ENCODE data around the gene MLH1. TPM values are rescaled to one million over a fixed set of nuclear protein-coding genes. Genes with fewer than 3 reads are reported as not detected.

MLH1 gene
- total RNA-seq, 1 experiment from 2014 or later = 51.0 TPM

DNA sequence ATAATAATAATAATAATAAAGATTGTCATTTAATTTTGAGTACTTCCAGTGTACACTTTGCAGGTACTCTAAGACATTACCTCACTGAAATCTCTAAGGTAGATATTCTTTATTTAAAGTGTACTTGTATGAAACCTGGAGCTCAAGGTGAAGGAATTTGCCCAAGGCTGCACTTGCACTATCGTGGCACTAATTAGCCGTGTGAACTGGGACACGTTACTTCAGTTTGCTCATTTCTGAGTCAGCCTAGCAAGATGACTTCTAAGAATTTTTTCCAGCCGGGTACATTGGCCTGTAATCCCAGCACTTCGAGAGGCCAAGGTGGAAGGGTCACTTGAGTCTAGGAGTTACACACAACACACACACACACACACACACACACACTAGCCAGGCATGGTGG, 33.5 kb downstream of the MLH1 start:
- TF ChIP-seq, protein P1, sequence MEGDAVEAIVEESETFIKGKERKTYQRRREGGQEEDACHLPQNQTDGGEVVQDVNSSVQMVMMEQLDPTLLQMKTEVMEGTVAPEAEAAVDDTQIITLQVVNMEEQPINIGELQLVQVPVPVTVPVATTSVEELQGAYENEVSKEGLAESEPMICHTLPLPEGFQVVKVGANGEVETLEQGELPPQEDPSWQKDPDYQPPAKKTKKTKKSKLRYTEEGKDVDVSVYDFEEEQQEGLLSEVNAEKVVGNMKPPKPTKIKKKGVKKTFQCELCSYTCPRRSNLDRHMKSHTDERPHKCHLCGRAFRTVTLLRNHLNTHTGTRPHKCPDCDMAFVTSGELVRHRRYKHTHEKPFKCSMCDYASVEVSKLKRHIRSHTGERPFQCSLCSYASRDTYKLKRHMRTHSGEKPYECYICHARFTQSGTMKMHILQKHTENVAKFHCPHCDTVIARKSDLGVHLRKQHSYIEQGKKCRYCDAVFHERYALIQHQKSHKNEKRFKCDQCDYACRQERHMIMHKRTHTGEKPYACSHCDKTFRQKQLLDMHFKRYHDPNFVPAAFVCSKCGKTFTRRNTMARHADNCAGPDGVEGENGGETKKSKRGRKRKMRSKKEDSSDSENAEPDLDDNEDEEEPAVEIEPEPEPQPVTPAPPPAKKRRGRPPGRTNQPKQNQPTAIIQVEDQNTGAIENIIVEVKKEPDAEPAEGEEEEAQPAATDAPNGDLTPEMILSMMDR (IDR thresholded peaks at IDR 0.05; ENCODE audit: insufficient read depth in 1 of 2, low read depth in 1 of 2, low read length in 1 of 2, severe bottlenecking in 1 of 2, unreplicated experiment in 1 of 2) = no peak
- Histone ChIP-seq H3K4me3 (ENCODE audit: low read depth, low read length) (no peak overlapping the region), H3K9me3 (no peaks in the 10 kb centered on the region), H3K4me1 (no peaks in the 10 kb centered on the region), H3K36me3 (ENCODE audit: control insufficient read depth, insufficient read depth, low read length) (no peaks in the 10 kb centered on the region; the same call in none of the 2 replicates), H3K27me3 (replicated peaks; ENCODE audit: control insufficient read depth, insufficient read depth, low read length) (no peaks in the 10 kb centered on the region)
- ChIA-PET POLR2A (no interaction called here), CTCF (no interaction called here)
- peaks cover 66% of the 10 kb centered on the region for H3K36me3 Mint-ChIP-seq (ENCODE audit: insufficient read depth, unreplicated experiment)
- H3K9me3 Mint-ChIP-seq (ENCODE audit: unreplicated experiment) = no peaks in the 10 kb centered on the region
- no peak overlapping the region for H3K4me3 Mint-ChIP-seq (ENCODE audit: unreplicated experiment)
- H3K27ac Mint-ChIP-seq (ENCODE audit: unreplicated experiment) = no peak overlapping the region
- no TSS peak for BruUV-seq (replicated peaks)
- DNase-seq = no peak
- intact Hi-C loops (cut with micrococcal nuclease; ENCODE audit: unreplicated experiment) = no loop called here
- H3K27me3 Mint-ChIP-seq (ENCODE audit: insufficient read depth, unreplicated experiment) = no peaks in the 10 kb centered on the region
- no peaks in the 10 kb centered on the region for H3K4me1 Mint-ChIP-seq (ENCODE audit: low read depth, unreplicated experiment)

DNA sequence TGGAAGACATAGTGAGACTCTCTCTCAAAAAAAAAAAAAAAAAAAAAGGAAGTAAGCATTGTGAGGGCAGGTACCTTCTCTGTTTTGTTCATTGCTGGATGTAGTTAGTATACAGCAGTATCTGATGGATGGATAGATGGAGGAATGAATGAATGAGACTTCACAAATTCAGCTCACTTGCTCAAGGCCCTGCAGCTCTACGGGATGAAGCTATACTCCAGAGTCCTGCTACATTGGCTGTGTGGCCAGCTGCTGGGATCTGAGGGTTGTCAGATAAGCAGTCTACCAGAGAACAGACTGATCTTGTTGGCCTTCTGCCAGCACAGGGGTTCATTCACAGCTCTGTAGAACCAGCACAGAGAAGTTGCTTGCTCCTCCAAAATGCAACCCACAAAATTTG, 35.0 kb downstream of the MLH1 start:
- DNase-seq = no peak
- H3K27me3 ChIP-seq (replicated peaks; ENCODE audit: control insufficient read depth, insufficient read depth, low read length) = no peaks in the 10 kb centered on the region
- Mint-ChIP-seq H3K36me3 (ENCODE audit: insufficient read depth, unreplicated experiment) (peaks cover 60% of the 10 kb centered on the region), H3K4me3 (ENCODE audit: unreplicated experiment) (no peak overlapping the region), H3K27ac (ENCODE audit: unreplicated experiment) (no peak overlapping the region), H3K4me1 (ENCODE audit: low read depth, unreplicated experiment) (no peaks in the 10 kb centered on the region), H3K9me3 (ENCODE audit: unreplicated experiment) (no peaks in the 10 kb centered on the region), H3K27me3 (ENCODE audit: insufficient read depth, unreplicated experiment) (no peaks in the 10 kb centered on the region)
- TF ChIP-seq, protein P1 (IDR thresholded peaks at IDR 0.05; ENCODE audit: insufficient read depth in 1 of 2, low read depth in 1 of 2, low read length in 1 of 2, severe bottlenecking in 1 of 2, unreplicated experiment in 1 of 2) = no peak
- no peaks in the 10 kb centered on the region for H3K9me3 ChIP-seq
- intact Hi-C loops (cut with micrococcal nuclease; ENCODE audit: unreplicated experiment) = no loop called here
- no peaks in the 10 kb centered on the region for H3K4me1 ChIP-seq
- BruUV-seq (replicated peaks) = no TSS peak
- ChIA-PET POLR2A (no interaction called here), CTCF (no interaction called here)
- H3K36me3 ChIP-seq (ENCODE audit: control insufficient read depth, insufficient read depth, low read length) = no peaks in the 10 kb centered on the region; the same call in 1 of the 2 replicates
- H3K4me3 ChIP-seq (ENCODE audit: low read depth, low read length) = no peak overlapping the region

DNA sequence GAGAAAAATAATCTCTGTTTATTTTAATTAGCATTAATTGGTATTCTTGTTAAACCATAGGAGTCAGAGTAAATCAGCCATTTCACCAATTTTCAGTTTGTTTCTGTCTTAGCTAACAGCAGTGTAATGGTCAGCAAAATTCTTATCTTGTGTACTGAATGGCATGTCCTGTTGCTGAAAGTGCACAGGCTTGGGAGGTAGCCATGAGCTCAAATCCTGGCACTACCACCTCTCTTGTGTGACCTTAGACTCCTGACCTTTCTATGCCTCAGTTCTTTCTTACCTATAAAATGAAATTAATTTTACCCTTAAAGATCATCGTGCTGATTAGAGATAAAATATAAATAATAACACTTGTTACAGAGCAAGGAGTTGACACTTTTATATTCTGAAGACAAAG, 35.8 kb downstream of the MLH1 start:
- Histone ChIP-seq H3K27me3 (replicated peaks; ENCODE audit: control insufficient read depth, insufficient read depth, low read length) (no peaks in the 10 kb centered on the region), H3K4me1 (no peaks in the 10 kb centered on the region), H3K4me3 (ENCODE audit: low read depth, low read length) (no peak overlapping the region), H3K9me3 (no peaks in the 10 kb centered on the region), H3K36me3 (ENCODE audit: control insufficient read depth, insufficient read depth, low read length) (no peaks in the 10 kb centered on the region; the same call in 1 of the 2 replicates)
- CTCF ChIA-PET = no interaction called here
- Mint-ChIP-seq H3K4me1 (ENCODE audit: low read depth, unreplicated experiment) (no peaks in the 10 kb centered on the region), H3K9me3 (ENCODE audit: unreplicated experiment) (no peaks in the 10 kb centered on the region), H3K4me3 (ENCODE audit: unreplicated experiment) (no peak overlapping the region), H3K36me3 (ENCODE audit: insufficient read depth, unreplicated experiment) (peaks cover 57% of the 10 kb centered on the region), H3K27ac (ENCODE audit: unreplicated experiment) (no peak overlapping the region), H3K27me3 (ENCODE audit: insufficient read depth, unreplicated experiment) (no peaks in the 10 kb centered on the region)
- TF ChIP-seq, protein P1 (IDR thresholded peaks at IDR 0.05; ENCODE audit: insufficient read depth in 1 of 2, low read depth in 1 of 2, low read length in 1 of 2, severe bottlenecking in 1 of 2, unreplicated experiment in 1 of 2) = no peak
- no TSS peak for BruUV-seq (replicated peaks)
- POLR2A ChIA-PET = no interaction called here
- intact Hi-C loops (cut with micrococcal nuclease; ENCODE audit: unreplicated experiment) = no loop called here
- no peak for DNase-seq

Measured in Caco-2 (cell line).